GM18858 (cell line): ENCODE results near the gene FGF12.

Source experiments
- ATAC-seq: cut with Tn5 transposase; IDR thresholded peaks from one replicate; pipeline ENCODE4 v1.9.1; 2021; ENCODE audit not compliant: unreplicated experiment

Gene FGF12

GRCh38 chr3:192277477-192277876 lies 449.9 kb downstream of the FGF12 start:
- ATAC-seq: no peak

GRCh38 chr3:192275741-192276355 lies 451.5 kb downstream of the FGF12 start:
- no peak for ATAC-seq

- ATAC-seq: no peak
These were observed 453.7 kb downstream of the FGF12 start for GRCh38 chr3:192273697-192274010.

- no peak for ATAC-seq
These were observed 454.2 kb downstream of the FGF12 start for GRCh38 chr3:192273001-192273696.

- no peak for ATAC-seq
These were observed 465.3 kb downstream of the FGF12 start for GRCh38 chr3:192262001-192262400.

GRCh38 chr3:192261135-192261534 lies 466.2 kb downstream of the FGF12 start:
- ATAC-seq: no peak

GRCh38 chr3:192260116-192261010 lies 467.0 kb downstream of the FGF12 start:
- ATAC-seq: no peak

GRCh38 chr3:192259661-192260060 lies 467.7 kb downstream of the FGF12 start:
- no peak for ATAC-seq

- ATAC-seq: no peak
These were observed 468.6 kb downstream of the FGF12 start for GRCh38 chr3:192258721-192259120.

- no peak for ATAC-seq
These were observed 471.5 kb downstream of the FGF12 start for GRCh38 chr3:192255839-192256238.

GRCh38 chr3:192253138-192253887 lies 474.0 kb downstream of the FGF12 start:
- no peak for ATAC-seq

GRCh38 chr3:192249516-192249915 lies 477.8 kb downstream of the FGF12 start:
- no peak for ATAC-seq

GRCh38 chr3:192246847-192247559 lies 480.3 kb downstream of the FGF12 start:
- ATAC-seq: no peak

GRCh38 chr3:192244591-192244990 lies 482.8 kb downstream of the FGF12 start:
- ATAC-seq: no peak

GRCh38 chr3:192239956-192240355 lies 487.4 kb downstream of the FGF12 start:
- no peak for ATAC-seq

GRCh38 chr3:192237992-192238608 lies 489.2 kb downstream of the FGF12 start:
- no peak for ATAC-seq

GRCh38 chr3:192229866-192230265 lies 497.5 kb downstream of the FGF12 start:
- ATAC-seq: no peak

GRCh38 chr3:192224634-192225155 lies 502.6 kb downstream of the FGF12 start:
- ATAC-seq: no peak

GRCh38 chr3:192223815-192224214 lies 503.5 kb downstream of the FGF12 start:
- no peak for ATAC-seq

GRCh38 chr3:192220915-192221314 lies 506.4 kb downstream of the FGF12 start:
- ATAC-seq: no peak
